Esophagus muscularis mucosa (tissue), 4 donors: ENCODE data around the gene PLEKHG4. TPM values are rescaled to one million over a fixed set of nuclear protein-coding genes. Genes with fewer than 3 reads are reported as not detected.

Experiments
- DNase-seq: peaks from one replicate; pipeline ENCODE4 v3.0.0-alpha.2; 2017; ENCODE audit errors: extremely low spot score
- H3K27ac ChIP-seq, 4 donors: fragments of 200-600 bp; sonication (generic); replicated peaks in 1 of 4; 1 replicate in 3 of 4; 2 replicates in 1 of 4; pipeline ENCODE4 v1.5.1; 2016 to 2019; ENCODE audit warnings: mild to moderate bottlenecking in 1 of 4
- H3K27me3 ChIP-seq, 4 donors: fragments of 200-600 bp; sonication (generic); one replicate each; pipeline versions ENCODE4 v1.5.1 to v1.6.0; 2016 to 2019
- H3K36me3 ChIP-seq, 4 donors: fragments of 200-600 bp; sonication (generic); one replicate each; pipeline ENCODE4 v1.5.1; 2016 to 2019
- H3K4me1 ChIP-seq, 4 donors: fragments of 200-600 bp; sonication (generic); one replicate each; pipeline ENCODE4 v1.5.1; 2016 to 2019
- H3K4me3 ChIP-seq, 4 donors: fragments of 200-600 bp; sonication (generic); 1 replicate in 2 of 4; 2 replicates in 2 of 4; pipeline ENCODE4 v1.5.1; 2016 to 2019; ENCODE audit warnings: mild to moderate bottlenecking in 4 of 4, moderate library complexity in 1 of 4
- H3K9me3 ChIP-seq, 4 donors: fragments of 200-600 bp; sonication (generic); 1 replicate in 3 of 4; 2 replicates in 1 of 4; pipeline ENCODE4 v1.5.1; 2016 to 2019
- EP300 ChIP-seq: sonication (generic); formaldehyde crosslinking; IDR thresholded peaks from one replicate; pipeline ENCODE4 v1.6.1; 2017; ENCODE audit warnings: antibody characterized with exemption
- POLR2A ChIP-seq: fragments of 450-650 bp; IDR thresholded peaks from one replicate; pipeline ENCODE4 v1.6.1; 2017; ENCODE audit warnings: antibody characterized with exemption, moderate library complexity, mild to moderate bottlenecking, low read depth
- POLR2AphosphoS5 ChIP-seq, 2 donors: sonication (generic); formaldehyde crosslinking; IDR thresholded peaks; one replicate each; pipeline ENCODE4 v1.6.1; 2017; ENCODE audit warnings: antibody characterized with exemption in 2 of 2
- WGBS: methylation state at CpG from one replicate; pipeline ENCODE4 v1.1.5; 2018; 5-methylcytosine and 5-hydroxymethylcytosine counted together
- intact Hi-C: fragments of 100-400 bp; cut with DNase I; formaldehyde crosslinking; loops from one replicate; pipeline ENCODE4 v1.15.1; 2023
- total RNA-seq, 4 donors: library from RNA; depleted of rRNA; stranded (reverse); fragments of >200 nt; gene quantifications; one replicate each; pipeline versions ENCODE4 v1.1.0 to v1.2.1, GENCODE V29; 2016
- TF ChIP-seq, protein P1 (sequence below), 3 experiments: fragments of 200-600 bp in 2 of 3; fragments of 450-650 bp in 1 of 3; sonication (generic) in 2 of 3; IDR thresholded peaks; one replicate each; pipeline ENCODE4 v1.5.1; 2017 to 2019; ENCODE audit warnings: antibody characterized with exemption in 3 of 3, mild to moderate bottlenecking in 2 of 3, moderate library complexity in 1 of 3

PLEKHG4 gene
- total RNA-seq, 4 donors from 2014 or later: 3.0 to 8.7 (median 3.2) TPM

GRCh38 chr16:67268136-67268579 is 11.2 kb upstream of the PLEKHG4 start:
- intact Hi-C loops: no loop called here
- Histone ChIP-seq H3K4me3 (no peak overlapping the region), H3K27me3 (peaks cover 0 to 34% (median 0%) of the 10 kb centered on the region in 4 donors), H3K27ac (no peak overlapping the region), H3K9me3 (no peaks in the 10 kb centered on the region), H3K36me3 (no peaks in the 10 kb centered on the region), H3K4me1 (no peaks in the 10 kb centered on the region)
- 62% methylated on average over 5 of the region's 5 CpGs for WGBS
- DNase-seq: no peak
- TF ChIP-seq EP300 (no peak), POLR2AphosphoS5 (IDR thresholded peaks at IDR 0.05) (no peak), POLR2A (no peak)
- TF ChIP-seq, protein P1, sequence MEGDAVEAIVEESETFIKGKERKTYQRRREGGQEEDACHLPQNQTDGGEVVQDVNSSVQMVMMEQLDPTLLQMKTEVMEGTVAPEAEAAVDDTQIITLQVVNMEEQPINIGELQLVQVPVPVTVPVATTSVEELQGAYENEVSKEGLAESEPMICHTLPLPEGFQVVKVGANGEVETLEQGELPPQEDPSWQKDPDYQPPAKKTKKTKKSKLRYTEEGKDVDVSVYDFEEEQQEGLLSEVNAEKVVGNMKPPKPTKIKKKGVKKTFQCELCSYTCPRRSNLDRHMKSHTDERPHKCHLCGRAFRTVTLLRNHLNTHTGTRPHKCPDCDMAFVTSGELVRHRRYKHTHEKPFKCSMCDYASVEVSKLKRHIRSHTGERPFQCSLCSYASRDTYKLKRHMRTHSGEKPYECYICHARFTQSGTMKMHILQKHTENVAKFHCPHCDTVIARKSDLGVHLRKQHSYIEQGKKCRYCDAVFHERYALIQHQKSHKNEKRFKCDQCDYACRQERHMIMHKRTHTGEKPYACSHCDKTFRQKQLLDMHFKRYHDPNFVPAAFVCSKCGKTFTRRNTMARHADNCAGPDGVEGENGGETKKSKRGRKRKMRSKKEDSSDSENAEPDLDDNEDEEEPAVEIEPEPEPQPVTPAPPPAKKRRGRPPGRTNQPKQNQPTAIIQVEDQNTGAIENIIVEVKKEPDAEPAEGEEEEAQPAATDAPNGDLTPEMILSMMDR (IDR thresholded peaks at IDR 0.05): no peak

DNA sequence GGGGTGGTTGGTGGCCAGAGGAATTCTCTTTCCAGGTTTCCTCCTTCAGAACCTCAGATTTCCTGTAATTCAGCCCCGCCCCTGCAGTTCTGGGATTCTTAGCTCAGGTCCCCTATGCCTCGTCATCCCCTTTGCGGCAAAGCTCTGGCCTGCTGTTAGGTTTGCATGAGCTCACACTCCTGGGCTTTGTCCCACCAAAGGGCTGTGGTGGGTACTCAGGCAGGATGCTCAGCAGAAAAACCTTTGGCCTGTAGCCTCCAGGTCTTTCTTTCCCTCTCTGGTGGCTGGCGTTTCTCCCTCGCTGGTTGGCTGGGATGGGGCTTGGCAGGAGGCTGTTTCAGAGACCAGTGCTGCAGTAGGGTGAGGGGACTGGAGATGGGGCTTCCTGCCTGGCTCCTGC is 9.6 kb upstream of the PLEKHG4 start:
- Histone ChIP-seq H3K4me1 (no peaks in the 10 kb centered on the region), H3K27me3 (peaks cover 0 to 19% (median 0%) of the 10 kb centered on the region in 4 donors), H3K27ac (no peak overlapping the region), H3K36me3 (no peaks in the 10 kb centered on the region), H3K9me3 (no peaks in the 10 kb centered on the region), H3K4me3 (no peak overlapping the region)
- intact Hi-C loops: no loop called here
- WGBS: 72% methylated on average over 5 of the region's 5 CpGs
- no peak for DNase-seq
- TF ChIP-seq POLR2AphosphoS5 (IDR thresholded peaks at IDR 0.05) (no peak), EP300 (no peak), POLR2A (no peak)
- TF ChIP-seq, protein P1 (IDR thresholded peaks at IDR 0.05): no peak

- intact Hi-C loops: no loop called here
- no peak overlapping the region for H3K4me3 ChIP-seq
- 95% methylated on average over 7 of the region's 11 CpGs for whole genome bisulfite sequencing
- H3K27ac ChIP-seq: no peak overlapping the region
- peaks cover 0 to 5% (median 0%) of the 10 kb centered on the region in 4 donors for H3K36me3 ChIP-seq
- peaks cover 0 to 12% (median 0%) of the 10 kb centered on the region in 4 donors for H3K27me3 ChIP-seq
- H3K9me3 ChIP-seq: no peaks in the 10 kb centered on the region
- DNase-seq: no peak
- H3K4me1 ChIP-seq: no peaks in the 10 kb centered on the region
- no peak for TF ChIP-seq POLR2A
These were observed 8.4 kb upstream of the PLEKHG4 start for GRCh38 chr16:67270931-67271338.

GRCh38 chr16:67271446-67271845 is 7.9 kb upstream of the PLEKHG4 start:
- 88% methylated on average over 4 of the region's 4 CpGs for WGBS

DNA sequence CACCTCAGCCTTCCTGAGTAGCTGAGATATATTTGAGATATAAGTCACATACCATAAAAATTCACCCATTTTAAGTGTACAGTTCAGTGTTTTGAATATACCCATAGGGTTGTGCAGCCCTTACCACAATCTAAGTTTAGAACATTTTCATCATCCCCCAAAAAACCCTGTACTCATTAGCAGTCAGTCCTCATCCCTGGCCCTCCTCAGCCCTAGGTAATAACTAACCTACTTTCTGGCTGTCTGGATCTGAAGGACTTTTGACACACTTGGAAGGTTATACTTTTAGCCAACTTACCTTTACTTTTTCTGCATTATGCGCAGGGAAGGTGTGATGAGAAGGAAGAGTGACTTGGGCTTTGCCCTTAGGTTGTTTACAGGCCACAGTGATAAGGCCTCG is 4.0 kb upstream of the PLEKHG4 start:
- Histone ChIP-seq H3K4me1 (peaks cover 13 to 35% (median 31%) of the 10 kb centered on the region in 4 donors), H3K27ac (no peak overlapping the region), H3K9me3 (no peaks in the 10 kb centered on the region), H3K4me3 (no peak overlapping the region), H3K27me3 (no peaks in the 10 kb centered on the region), H3K36me3 (peaks cover 0 to 14% (median 0%) of the 10 kb centered on the region in 4 donors)
- DNase-seq: no peak
- intact Hi-C loops: no loop called here
- TF ChIP-seq POLR2AphosphoS5 (IDR thresholded peaks at IDR 0.05): no peak
- TF ChIP-seq, protein P1 (IDR thresholded peaks at IDR 0.05): no peak
- TF ChIP-seq POLR2A: no peak
- no peak for TF ChIP-seq EP300
- 89% methylated on average over 2 of the region's 2 CpGs for WGBS

More at GRCh38 chr16:67271446-67271845, 7.9 kb upstream of the PLEKHG4 start:
- no peak for DNase-seq
- H3K27ac ChIP-seq: no peak overlapping the region
- H3K27me3 ChIP-seq: peaks cover 0 to 6% (median 0%) of the 10 kb centered on the region in 4 donors
- H3K36me3 ChIP-seq: peaks cover 0 to 8% (median 0%) of the 10 kb centered on the region in 4 donors
- TF ChIP-seq EP300: no peak
- no peak for TF ChIP-seq POLR2A
- TF ChIP-seq POLR2AphosphoS5 (IDR thresholded peaks at IDR 0.05): no peak
- TF ChIP-seq, protein P1 (IDR thresholded peaks at IDR 0.05): no peak
- H3K9me3 ChIP-seq: no peaks in the 10 kb centered on the region
- H3K4me3 ChIP-seq: no peak overlapping the region
- intact Hi-C loops: no loop called here
- no peaks in the 10 kb centered on the region for H3K4me1 ChIP-seq
